Activated naive CD8-positive, alpha-beta T cell (primary cell): Measurements from ENCODE around the gene COL4A2.

ENCODE experiments used
- H3K27ac Mint-ChIP-seq: one replicate; pipeline ENCODE4 v1.8.0; 2021; ENCODE audit warnings: mixed read lengths
- H3K27me3 Mint-ChIP-seq: one replicate; pipeline ENCODE4 v1.8.0; 2021; ENCODE audit warnings: mixed read lengths
- H3K36me3 Mint-ChIP-seq: one replicate; pipeline ENCODE4 v1.8.0; 2021; ENCODE audit warnings: mixed read lengths
- H3K4me1 Mint-ChIP-seq: one replicate; pipeline ENCODE4 v1.8.0; 2021; ENCODE audit warnings: low read depth, mixed read lengths
- H3K4me3 Mint-ChIP-seq: one replicate; pipeline ENCODE4 v1.8.0; 2021; ENCODE audit warnings: mild to moderate bottlenecking, mixed read lengths
- H3K9me3 Mint-ChIP-seq: one replicate; pipeline ENCODE4 v1.8.0; 2021; ENCODE audit warnings: low read depth, mixed read lengths

COL4A2 gene

GRCh38 chr13:110518571-110518970 lies 211.5 kb downstream of the COL4A2 start:
- Mint-ChIP-seq H3K4me3 (no peak overlapping the region), H3K9me3 (no peaks in the 10 kb centered on the region), H3K27ac (no peak overlapping the region), H3K4me1 (no peaks in the 10 kb centered on the region), H3K36me3 (no peaks in the 10 kb centered on the region), H3K27me3 (no peaks in the 10 kb centered on the region)

GRCh38 chr13:110519046-110519445 lies 212.0 kb downstream of the COL4A2 start:
- no peak overlapping the region for H3K27ac Mint-ChIP-seq
- H3K4me1 Mint-ChIP-seq = peaks cover under 1% of the 10 kb centered on the region
- no peak overlapping the region for H3K4me3 Mint-ChIP-seq
- H3K36me3 Mint-ChIP-seq = no peaks in the 10 kb centered on the region
- H3K27me3 Mint-ChIP-seq = no peaks in the 10 kb centered on the region
- H3K9me3 Mint-ChIP-seq = no peaks in the 10 kb centered on the region

GRCh38 chr13:110519506-110519905 lies 212.4 kb downstream of the COL4A2 start:
- Mint-ChIP-seq H3K36me3 (no peaks in the 10 kb centered on the region), H3K4me3 (no peak overlapping the region), H3K27ac (no peak overlapping the region), H3K9me3 (no peaks in the 10 kb centered on the region), H3K27me3 (no peaks in the 10 kb centered on the region), H3K4me1 (peaks cover 5% of the 10 kb centered on the region)

- H3K4me3 Mint-ChIP-seq = no peak overlapping the region
- no peak overlapping the region for H3K27ac Mint-ChIP-seq
- H3K4me1 Mint-ChIP-seq = peaks cover 16% of the 10 kb centered on the region
- H3K9me3 Mint-ChIP-seq = no peaks in the 10 kb centered on the region
- H3K27me3 Mint-ChIP-seq = no peaks in the 10 kb centered on the region
- no peaks in the 10 kb centered on the region for H3K36me3 Mint-ChIP-seq
Observed at GRCh38 chr13:110520431-110521295, 213.6 kb downstream of the COL4A2 start.

GRCh38 chr13:110521296-110521680 lies 214.2 kb downstream of the COL4A2 start:
- Mint-ChIP-seq H3K27ac (no peak overlapping the region), H3K27me3 (no peaks in the 10 kb centered on the region), H3K9me3 (no peaks in the 10 kb centered on the region), H3K4me3 (no peak overlapping the region), H3K36me3 (no peaks in the 10 kb centered on the region), H3K4me1 (peaks cover 22% of the 10 kb centered on the region)

GRCh38 chr13:110521946-110522345 lies 214.9 kb downstream of the COL4A2 start:
- Mint-ChIP-seq H3K27me3 (no peaks in the 10 kb centered on the region), H3K9me3 (no peaks in the 10 kb centered on the region), H3K27ac (no peak overlapping the region), H3K4me1 (peaks cover 22% of the 10 kb centered on the region), H3K4me3 (no peak overlapping the region), H3K36me3 (no peaks in the 10 kb centered on the region)

- H3K27me3 Mint-ChIP-seq = no peaks in the 10 kb centered on the region
- H3K9me3 Mint-ChIP-seq = no peaks in the 10 kb centered on the region
- no peak overlapping the region for H3K27ac Mint-ChIP-seq
- H3K36me3 Mint-ChIP-seq = no peaks in the 10 kb centered on the region
- H3K4me1 Mint-ChIP-seq = peaks cover 22% of the 10 kb centered on the region
- H3K4me3 Mint-ChIP-seq = no peak overlapping the region
Observed at GRCh38 chr13:110522721-110523120, 215.6 kb downstream of the COL4A2 start.

- Mint-ChIP-seq H3K27me3 (no peaks in the 10 kb centered on the region), H3K4me1 (peaks cover 22% of the 10 kb centered on the region), H3K27ac (no peak overlapping the region), H3K4me3 (no peak overlapping the region), H3K36me3 (no peaks in the 10 kb centered on the region), H3K9me3 (no peaks in the 10 kb centered on the region)
Observed at GRCh38 chr13:110523180-110523579, 216.1 kb downstream of the COL4A2 start.

GRCh38 chr13:110523838-110524540 lies 216.9 kb downstream of the COL4A2 start:
- no peak overlapping the region for H3K27ac Mint-ChIP-seq
- peaks cover 22% of the 10 kb centered on the region for H3K4me1 Mint-ChIP-seq
- no peaks in the 10 kb centered on the region for H3K36me3 Mint-ChIP-seq
- H3K4me3 Mint-ChIP-seq = no peak overlapping the region
- no peaks in the 10 kb centered on the region for H3K27me3 Mint-ChIP-seq
- no peaks in the 10 kb centered on the region for H3K9me3 Mint-ChIP-seq

- Mint-ChIP-seq H3K36me3 (no peaks in the 10 kb centered on the region), H3K9me3 (no peaks in the 10 kb centered on the region), H3K27ac (no peak overlapping the region), H3K4me3 (no peak overlapping the region), H3K4me1 (peaks cover 22% of the 10 kb centered on the region), H3K27me3 (no peaks in the 10 kb centered on the region)
Observed at GRCh38 chr13:110524541-110525257, 217.6 kb downstream of the COL4A2 start.

GRCh38 chr13:110525328-110526319 lies 218.5 kb downstream of the COL4A2 start:
- H3K9me3 Mint-ChIP-seq = no peaks in the 10 kb centered on the region
- H3K4me3 Mint-ChIP-seq = no peak overlapping the region
- no peak overlapping the region for H3K27ac Mint-ChIP-seq
- peaks cover 22% of the 10 kb centered on the region for H3K4me1 Mint-ChIP-seq
- H3K27me3 Mint-ChIP-seq = no peaks in the 10 kb centered on the region
- H3K36me3 Mint-ChIP-seq = no peaks in the 10 kb centered on the region

GRCh38 chr13:110528371-110528770 lies 221.3 kb downstream of the COL4A2 start:
- Mint-ChIP-seq H3K27me3 (no peaks in the 10 kb centered on the region), H3K9me3 (no peaks in the 10 kb centered on the region), H3K27ac (no peak overlapping the region), H3K36me3 (no peaks in the 10 kb centered on the region), H3K4me1 (peaks cover 22% of the 10 kb centered on the region), H3K4me3 (no peak overlapping the region)

- H3K36me3 Mint-ChIP-seq = no peaks in the 10 kb centered on the region
- no peaks in the 10 kb centered on the region for H3K27me3 Mint-ChIP-seq
- H3K4me1 Mint-ChIP-seq = peaks cover 22% of the 10 kb centered on the region
- no peak overlapping the region for H3K27ac Mint-ChIP-seq
- no peak overlapping the region for H3K4me3 Mint-ChIP-seq
- no peaks in the 10 kb centered on the region for H3K9me3 Mint-ChIP-seq
Observed at GRCh38 chr13:110528911-110529310, 221.8 kb downstream of the COL4A2 start.
